Endothelial cell of umbilical vein (primary cell): ENCODE measurements around the gene LGALS3BP. TPM values are rescaled to one million over a fixed set of nuclear protein-coding genes. Genes with fewer than 3 reads are reported as not detected.
A peak's percentile ranks its signal among the peaks of the same experiment; 100 is the strongest.

Source experiments
- BruUV-seq: library from RNA; stranded (reverse); fragments of 400-500 nt; replicated peaks from 2 replicates; lab custom pipeline; 2021; lab: Mats Ljungman, UMichigan
- CTCF ChIA-PET: fragments of 300-600, 350-600 bp; sonication (Branson Sonifier 250); formaldehyde crosslinking; loops from one replicate; lab custom pipeline; 2021; ENCODE audit warnings: antibody characterized with exemption, inconsistent platforms; lab: Charles Lee
- POLR2A ChIA-PET: fragments of 300-600, 350-600 bp; sonication (Branson Sonifier 250); formaldehyde crosslinking; loops from one replicate; lab custom pipeline; 2021; ENCODE audit warnings: antibody characterized with exemption, inconsistent platforms; lab: Charles Lee
- DNase-seq: peaks from one replicate; pipeline ENCODE4 v3.0.0-alpha.2; 2011; ENCODE audit warnings: low read depth, low spot score
- FAIRE-seq: peaks from 2 replicates; lab custom pipeline; 2011; peaks lifted over from hg19 to GRCh38; lab: Jason Lieb, UNC
- H2AFZ ChIP-seq: 2 replicates; pipeline ENCODE4 v1.6.0; 2012; ENCODE audit warnings: low read depth, low read length, control low read depth, inconsistent platforms
- H3K27ac ChIP-seq: 2 replicates; pipeline ENCODE4 v1.5.1; 2011; ENCODE audit warnings: low read depth, mild to moderate bottlenecking, control low read depth, low read length, moderate library complexity; ENCODE audit not compliant: insufficient read depth
- H3K27me3 ChIP-seq, 2 experiments: 2 replicates each; pipeline versions ENCODE4 v1.6.0 to v1.6.1; 2011; ENCODE audit warnings: low read length in 2 of 2, mixed read lengths in 1 of 2; ENCODE audit not compliant: control insufficient read depth in 2 of 2, insufficient read depth in 2 of 2
- H3K36me3 ChIP-seq, 2 experiments: 2 replicates in 1 of 2; 3 replicates in 1 of 2; pipeline ENCODE4 v1.5.1; 2011; ENCODE audit warnings: low read length in 2 of 2, mild to moderate bottlenecking in 1 of 2, moderate library complexity in 1 of 2; ENCODE audit not compliant: control insufficient read depth in 2 of 2, insufficient read depth in 2 of 2; ENCODE audit errors: extremely low read depth in 1 of 2
- H3K4me1 ChIP-seq: 3 replicates; pipeline ENCODE4 v1.5.1; 2011; ENCODE audit warnings: mild to moderate bottlenecking, low read length; ENCODE audit not compliant: control insufficient read depth, insufficient read depth; ENCODE audit errors: extremely low read depth
- H3K4me2 ChIP-seq: 2 replicates; pipeline ENCODE4 v1.6.1; 2011; ENCODE audit warnings: low read length, control low read depth, mixed read lengths; ENCODE audit not compliant: insufficient read depth
- H3K4me3 ChIP-seq, 3 experiments: fragments of 200-600 bp in 1 of 3; sonication (generic), shearing (Covaris generic) in 1 of 3; replicated peaks in 1 of 3; 2 replicates each; pipeline ENCODE4 v1.5.1; 2011 to 2016; ENCODE audit warnings: control low read depth in 3 of 3, low read length in 3 of 3, mild to moderate bottlenecking in 2 of 3, inconsistent platforms in 1 of 3, low read depth in 1 of 3, moderate library complexity in 1 of 3; ENCODE audit not compliant: insufficient read depth in 1 of 3
- H3K79me2 ChIP-seq: 2 replicates; pipeline ENCODE4 v1.6.0; 2012; ENCODE audit warnings: low read length, inconsistent platforms; ENCODE audit not compliant: control insufficient read depth, insufficient read depth
- H3K9ac ChIP-seq: replicated peaks from 2 replicates; pipeline ENCODE3; 2011; ENCODE audit warnings: low read length, control low read depth; ENCODE audit not compliant: insufficient read depth; ENCODE audit errors: extremely low read depth
- H3K9me1 ChIP-seq: replicated peaks from 3 replicates; pipeline ENCODE4 v1.6.0; 2011; ENCODE audit warnings: mild to moderate bottlenecking, low read length; ENCODE audit not compliant: control insufficient read depth, insufficient read depth; ENCODE audit errors: extremely low read depth
- H3K9me3 ChIP-seq: replicated peaks from 2 replicates; pipeline ENCODE4 v1.5.1; 2012; ENCODE audit warnings: low read length, inconsistent platforms; ENCODE audit not compliant: control insufficient read depth, insufficient read depth
- H4K20me1 ChIP-seq: replicated peaks from 2 replicates; pipeline ENCODE3; 2011; ENCODE audit warnings: mild to moderate bottlenecking, low read length; ENCODE audit not compliant: control insufficient read depth, insufficient read depth; ENCODE audit errors: extremely low read depth
- EZH2 ChIP-seq: IDR thresholded peaks from 2 replicates; pipeline ENCODE4 v1.6.1; 2012; ENCODE audit warnings: borderline replicate concordance, low read depth, mild to moderate bottlenecking, moderate library complexity, low read length, inconsistent platforms; ENCODE audit not compliant: severe bottlenecking
- GATA2 ChIP-seq: IDR thresholded peaks from 2 replicates; pipeline ENCODE4 v1.7.0; 2011; ENCODE audit warnings: low read depth, mild to moderate bottlenecking, moderate library complexity, mixed read lengths, low read length; ENCODE audit not compliant: insufficient read length, insufficient read depth
- JUN ChIP-seq: IDR thresholded peaks from 2 replicates; pipeline ENCODE4 v1.6.1; 2011; ENCODE audit warnings: borderline replicate concordance, low read depth; ENCODE audit not compliant: insufficient read length, insufficient read depth
- MYC ChIP-seq: IDR thresholded peaks from one replicate; pipeline ENCODE4 v1.6.1; 2011; ENCODE audit warnings: mild to moderate bottlenecking, low read depth, low read length
- POLR2A ChIP-seq: IDR thresholded peaks from 2 replicates; pipeline ENCODE4 v1.6.1; 2012; ENCODE audit warnings: low read depth, mild to moderate bottlenecking, control low read depth, low read length
- POLR2AphosphoS5 ChIP-seq: IDR thresholded peaks from 2 replicates; pipeline ENCODE4 v1.6.1; 2012; ENCODE audit warnings: low read depth, mild to moderate bottlenecking, control low read depth, low read length, moderate library complexity; ENCODE audit not compliant: insufficient read depth
- dilution Hi-C: fragments of 300-500 bp; cut with MboI; formaldehyde crosslinking; loops from one replicate; pipeline ENCODE4 v1.15.0; 2019; ENCODE audit warnings: low sequenced_read_pairs; ENCODE audit not compliant: extremely low pct_ligation_motif_present
- intact Hi-C: fragments of 100-400 bp; cut with micrococcal nuclease; formaldehyde crosslinking; loops from one replicate; pipeline ENCODE4 v1.10.0; 2022
- polyA plus RNA-seq, 4 experiments: library from polyadenylated mRNA; depleted of rRNA in 3 of 4; stranded (reverse) in 3 of 4; unstranded in 1 of 4; fragments of >200 nt; gene quantifications; 2 replicates each; pipeline versions ENCODE4 v1.2.1 to v1.2.3, GENCODE V29; 2011 to 2012; ENCODE audit warnings: missing spikeins in 1 of 4
- total RNA-seq: library from RNA; stranded (reverse); gene quantifications from 2 replicates; pipeline ENCODE4 v1.2.3, GENCODE V29; 2021
- TF ChIP-seq, protein P1 (sequence below): IDR thresholded peaks from 2 replicates; pipeline ENCODE4 v1.6.1; 2011; ENCODE audit not compliant: insufficient read depth, insufficient read length
- TF ChIP-seq, protein P2 (sequence below), 2 donors: IDR thresholded peaks; 1 replicate in 1 of 2; 2 replicates in 1 of 2; pipeline ENCODE4 v1.5.1; 2011; ENCODE audit warnings: low read length in 2 of 2, mild to moderate bottlenecking in 2 of 2, moderate library complexity in 2 of 2, control low read depth in 1 of 2, inconsistent platforms in 1 of 2, low read depth in 1 of 2; ENCODE audit not compliant: insufficient read depth in 1 of 2; ENCODE audit errors: extremely low read depth in 1 of 2

Gene LGALS3BP
- total and polyA plus RNA-seq, 2 donors (not counting 3 experiments of a cell fraction or from before 2014, with no cell fraction given) = 0.77 to 1.3 TPM

- BruUV-seq = no TSS peak
- Histone ChIP-seq H3K4me2 (peak within 1 kb of the TSS; percentile 53), H3K27ac (peak within 1 kb of the TSS; percentile 61), H3K9me1 (no peaks in the 10 kb centered on the region), H3K9ac (peak within 1 kb of the TSS; percentile 76), H3K79me2 (peaks cover 45% of the 10 kb centered on the region), H3K36me3 (peaks cover 0 to 3% of the 10 kb centered on the region in 2 experiments), H3K27me3 (no peaks in the 10 kb centered on the region), H2AFZ (peak within 1 kb of the TSS; percentile 47), H3K4me3 (peak within 1 kb of the TSS; percentile 47 to 96 (median 69)), H3K4me1 (peaks cover 52% of the 10 kb centered on the region), H4K20me1 (no peaks in the 10 kb centered on the region), H3K9me3 (no peaks in the 10 kb centered on the region)
- dilution Hi-C loops = no loop called here
- POLR2A ChIA-PET = interaction anchor here (0.6 kb wide), 2 partner anchors 17 to 146 kb away, joined by 3 to 5 read pairs; no protein-coding TSS in a partner anchor
- TF ChIP-seq EZH2 (no peak), MYC (no peak), POLR2A (peak; percentile 82), GATA2 (no peak), POLR2AphosphoS5 (peak; percentile 92), JUN (no peak)
- TF ChIP-seq, protein P1, sequence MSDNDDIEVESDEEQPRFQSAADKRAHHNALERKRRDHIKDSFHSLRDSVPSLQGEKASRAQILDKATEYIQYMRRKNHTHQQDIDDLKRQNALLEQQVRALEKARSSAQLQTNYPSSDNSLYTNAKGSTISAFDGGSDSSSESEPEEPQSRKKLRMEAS = no peak
- TF ChIP-seq, protein P2, sequence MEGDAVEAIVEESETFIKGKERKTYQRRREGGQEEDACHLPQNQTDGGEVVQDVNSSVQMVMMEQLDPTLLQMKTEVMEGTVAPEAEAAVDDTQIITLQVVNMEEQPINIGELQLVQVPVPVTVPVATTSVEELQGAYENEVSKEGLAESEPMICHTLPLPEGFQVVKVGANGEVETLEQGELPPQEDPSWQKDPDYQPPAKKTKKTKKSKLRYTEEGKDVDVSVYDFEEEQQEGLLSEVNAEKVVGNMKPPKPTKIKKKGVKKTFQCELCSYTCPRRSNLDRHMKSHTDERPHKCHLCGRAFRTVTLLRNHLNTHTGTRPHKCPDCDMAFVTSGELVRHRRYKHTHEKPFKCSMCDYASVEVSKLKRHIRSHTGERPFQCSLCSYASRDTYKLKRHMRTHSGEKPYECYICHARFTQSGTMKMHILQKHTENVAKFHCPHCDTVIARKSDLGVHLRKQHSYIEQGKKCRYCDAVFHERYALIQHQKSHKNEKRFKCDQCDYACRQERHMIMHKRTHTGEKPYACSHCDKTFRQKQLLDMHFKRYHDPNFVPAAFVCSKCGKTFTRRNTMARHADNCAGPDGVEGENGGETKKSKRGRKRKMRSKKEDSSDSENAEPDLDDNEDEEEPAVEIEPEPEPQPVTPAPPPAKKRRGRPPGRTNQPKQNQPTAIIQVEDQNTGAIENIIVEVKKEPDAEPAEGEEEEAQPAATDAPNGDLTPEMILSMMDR (IDR thresholded peaks at IDR 0.05; ENCODE audit: extremely low read depth in 1 of 2, insufficient read depth in 1 of 2, low read depth in 1 of 2, low read length in 2 of 2) = no peak
- peak; percentile 78 for FAIRE-seq
- CTCF ChIA-PET = interaction anchor here (0.7 to 2.6 kb wide), 7 partner anchors 10 to 39 kb away, joined by 3 to 7 read pairs (median 4); no protein-coding TSS in a partner anchor
- intact Hi-C loops = loop anchor here (1.0 to 2.0 kb wide), 2 partner anchors 17 to 22 kb away; no protein-coding TSS in a partner anchor
- peak; percentile 92 for DNase-seq
These were observed 29.9 kb upstream of the LGALS3BP start, which contains the start of gene CANT1 for GRCh38 chr17:79009397-79010303. Gene CANT1 (minus strand): TSS chr17:79009764. CDS start chr17:78997622, 12,142 bp downstream.
